ENCODE results near the gene GID8. TPM values are rescaled to one million over a fixed set of nuclear protein-coding genes. Genes with fewer than 3 reads are reported as not detected.

Gene GID8
- total and polyA plus RNA-seq, 2 of the 13 experiments (the other 11 are each of a cell fraction or from before 2014, with no cell fraction given), result 39.6 to 59.8 TPM

- 0 out of 2 replicates have a peak, but pooled peaks have one; percentile 77 for TF ChIP-seq ZNF704 (CRISPR knock-in tag; IDR thresholded peaks at IDR 0.05; ENCODE audit: borderline replicate concordance)
Observed at GRCh38 chr20:62970307-62971210, 32.6 kb downstream of the GID8 start (continued).

- no peaks in the 10 kb centered on the region for H3K9me3 ChIP-seq (ENCODE audit: low read length)
- H3K79me2 ChIP-seq (ENCODE audit: insufficient read depth, low read length), result no peaks in the 10 kb centered on the region
- BruUV-seq (replicated peaks), result no TSS peak
- peaks cover 20 to 52% of the 10 kb centered on the region in 2 experiments for H3K27me3 ChIP-seq (ENCODE audit: control insufficient read depth in 1 of 2, insufficient read depth in 2 of 2, low read length in 2 of 2)
- no peak overlapping the region for H2AFZ ChIP-seq (ENCODE audit: low read length)
- intact Hi-C loops (cut with micrococcal nuclease; ENCODE audit: unreplicated experiment), result no loop called here
- H3K36me3 ChIP-seq (replicated peaks in 1 of 2; ENCODE audit: control insufficient read depth in 1 of 2, insufficient read depth in 2 of 2, low read length in 2 of 2), result peaks cover 7 to 10% of the 10 kb centered on the region in 2 experiments; a peak in 3 of 5 replicates
- peak overlapping the region in 2 of 3 experiments; percentile 21 to 69; a peak in 4 of 6 replicates for H3K4me3 ChIP-seq (replicated peaks in 1 of 3; ENCODE audit: insufficient read depth in 1 of 3, low read depth in 2 of 3, low read length in 3 of 3)
- no peak overlapping the region for H3K27ac ChIP-seq (ENCODE audit: extremely low read length, insufficient read depth, low read length)
- H3K4me2 ChIP-seq (ENCODE audit: low read depth, low read length), result peak overlapping the region; percentile 80
- ATAC-seq (peak; percentile 16), DNase-seq (ENCODE audit: low spot score) (no peak), FAIRE-seq (no peak)
- H3K4me1 ChIP-seq (ENCODE audit: insufficient read depth, low read length), result peaks cover 45% of the 10 kb centered on the region
- ChIA-PET POLR2A (interaction anchor here (1.0 to 2.8 kb wide), 10 partner anchors 8 to 68 kb away, joined by 3 to 20 read pairs (median 4); partner anchors contain the start of gene GID8), CTCF (ENCODE audit: low intra/inter-chr PET ratio, low total read pairs) (interaction anchor here (0.7 to 2.2 kb wide), 2 partner anchors 37 to 71 kb away, joined by 3 to 42 read pairs; no protein-coding TSS in a partner anchor)
- WGBS (ENCODE audit: low lambda C conversion rate), result 32% methylated on average over 10 of the region's 10 CpGs
- in situ Hi-C loops (cut with HindIII; ENCODE audit: extremely low pct_ligation_motif_present, low pct_unique_long_range_greater_than_20kb), result no loop called here
- H4K20me1 ChIP-seq (ENCODE audit: insufficient read depth, low read length), result peaks cover 24% of the 10 kb centered on the region; the same call in 1 of the 2 replicates
- peak overlapping the region; percentile 63 for H3K9ac ChIP-seq (ENCODE audit: insufficient read depth, low read depth, low read length)
- TF ChIP-seq HOXA7 (CRISPR knock-in tag; IDR thresholded peaks at IDR 0.05) (0 out of 2 replicates have a peak, but pooled peaks have one; percentile 39), KDM3A (CRISPR knock-in tag; IDR thresholded peaks at IDR 0.05; ENCODE audit: low read depth) (peak; percentile 7; the same call in 1 of the 2 replicates), ZNF770 (CRISPR knock-in tag; IDR thresholded peaks at IDR 0.05) (0 out of 2 replicates have a peak, but pooled peaks have one; percentile 7), MEIS1 (CRISPR knock-in tag; IDR thresholded peaks at IDR 0.05; ENCODE audit: borderline replicate concordance) (0 out of 2 replicates have a peak, but pooled peaks have one; percentile 63), RAD51 (IDR thresholded peaks at IDR 0.05; ENCODE audit: borderline replicate concordance) (peak; percentile 7; the same call in 1 of the 2 replicates), TRIM22 (IDR thresholded peaks at IDR 0.05) (0 out of 2 replicates have a peak, but pooled peaks have one; percentile 20), ATM (IDR thresholded peaks at IDR 0.05; ENCODE audit: borderline replicate concordance) (peak; percentile 55; the same call in 1 of the 2 replicates), ZBTB38 (CRISPR knock-in tag; IDR thresholded peaks at IDR 0.05) (0 out of 2 replicates have a peak, but pooled peaks have one; percentile 2), ZNF784 (CRISPR knock-in tag; IDR thresholded peaks at IDR 0.05; ENCODE audit: borderline replicate concordance) (0 out of 2 replicates have a peak, but pooled peaks have one; percentile 44), FOXK2 (IDR thresholded peaks at IDR 0.05) (peak; percentile 6; the same call in 1 of the 2 replicates), ZNF547 (CRISPR knock-in tag; IDR thresholded peaks at IDR 0.05) (peak; percentile 81; the same call in 1 of the 2 replicates), NFKB2 (CRISPR knock-in tag; IDR thresholded peaks at IDR 0.05; ENCODE audit: borderline replicate concordance) (no peak), POLR2A (IDR thresholded peaks at IDR 0.05; ENCODE audit: insufficient read depth in 1 of 2, low read depth in 2 of 2, low read length in 2 of 2) (0 out of 4 replicates have a peak, but pooled peaks of 1 of the 2 experiments have one; percentile 6)
Observed at GRCh38 chr20:62971211-62971949, 33.4 kb downstream of the GID8 start.
